ENCODE measurements around the gene RGS11. TPM values are rescaled to one million over a fixed set of nuclear protein-coding genes. Genes with fewer than 3 reads are reported as not detected.
A peak's percentile ranks its signal among the peaks of the same experiment; 100 is the strongest.

The RGS11 gene
- total RNA-seq, 1 donor from 2014 or later = 32.6 TPM

DNA sequence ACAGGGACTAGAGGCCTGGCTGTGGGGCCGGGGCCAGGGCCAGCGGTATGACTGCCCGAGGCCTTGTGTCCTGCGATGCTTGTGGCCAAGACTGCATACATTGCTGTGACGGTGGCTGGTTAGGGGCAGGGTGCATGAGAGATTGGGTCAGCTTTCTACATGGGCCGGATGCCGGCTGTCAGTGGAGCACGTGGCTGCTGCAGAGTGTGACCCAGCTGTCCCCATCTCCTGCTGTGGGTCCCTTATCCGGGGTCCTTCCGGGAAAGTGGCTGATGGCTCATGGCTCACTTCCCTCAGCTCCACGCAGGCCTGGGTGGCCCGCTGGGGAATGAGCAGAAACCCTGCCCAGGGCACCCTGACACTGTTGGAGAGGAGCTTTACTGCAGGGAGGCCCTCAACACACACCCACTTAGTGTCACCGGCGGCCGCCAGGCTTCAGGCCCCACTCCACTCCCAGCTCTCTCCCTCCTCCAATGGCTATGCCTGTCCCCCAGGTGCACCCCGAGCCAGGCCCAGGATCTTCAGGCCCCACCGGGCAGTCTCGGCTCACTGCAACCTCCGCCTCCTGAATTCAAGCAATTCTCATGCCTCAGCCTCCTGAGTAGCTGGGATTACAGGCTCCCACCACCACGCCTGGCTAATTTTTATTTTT is 808 bp upstream of the RGS11 start:
- no peak for TF ChIP-seq CTCF (IDR thresholded peaks at IDR 0.05)
- Histone ChIP-seq H3K27me3 (peaks cover 11% of the 10 kb centered on the region), H3K27ac (no peak overlapping the region), H3K9me3 (no peaks in the 10 kb centered on the region), H3K4me3 (peak overlapping the region; percentile 57 to 82), H3K4me1 (peaks cover 10 to 11% of the 10 kb centered on the region in 2 donors), H3K36me3 (no peaks in the 10 kb centered on the region)
- no peak for DNase-seq (ENCODE audit: low spot score in 2 of 2)
- intact Hi-C loops (cut with DNase I) = no loop called here

DNA sequence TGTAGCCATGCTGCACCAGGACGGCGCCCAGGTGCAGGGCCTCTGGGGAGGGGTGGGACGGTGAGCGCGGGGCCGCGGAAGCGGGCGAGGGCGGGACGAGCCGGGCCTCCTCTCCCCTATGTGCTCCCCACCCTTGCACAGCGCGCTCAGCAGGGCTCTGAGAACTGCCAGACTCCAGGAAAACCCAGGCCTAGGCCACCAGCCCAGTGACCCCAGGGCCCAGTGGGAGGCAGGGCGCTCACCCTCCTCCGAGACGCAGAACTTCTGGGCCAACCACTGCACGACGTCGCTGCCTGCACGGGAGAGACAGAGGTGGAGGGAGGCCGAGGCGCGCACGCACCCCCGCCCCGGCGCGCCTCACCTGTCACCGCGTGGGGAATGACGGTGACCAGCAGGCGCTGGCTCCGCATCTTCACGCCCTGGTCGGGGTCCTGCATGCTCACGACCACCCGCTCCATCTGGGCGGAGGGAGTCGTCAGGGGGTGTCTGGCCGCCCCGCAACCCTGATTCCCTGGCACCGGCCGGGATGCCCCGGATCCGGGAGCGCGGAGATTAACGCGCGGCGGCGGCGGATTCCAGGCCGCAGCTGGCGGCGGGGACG is 603 bp downstream of the RGS11 start:
- Histone ChIP-seq H3K4me1 (peaks cover 4 to 7% of the 10 kb centered on the region in 2 donors), H3K9me3 (no peaks in the 10 kb centered on the region), H3K4me3 (peak overlapping the region; percentile 57 to 82), H3K27ac (no peak overlapping the region), H3K27me3 (peaks cover 3% of the 10 kb centered on the region), H3K36me3 (no peaks in the 10 kb centered on the region)
- no peak for TF ChIP-seq CTCF (IDR thresholded peaks at IDR 0.05)
- intact Hi-C loops (cut with DNase I) = no loop called here
- no peak for DNase-seq (ENCODE audit: low spot score in 2 of 2)

DNA sequence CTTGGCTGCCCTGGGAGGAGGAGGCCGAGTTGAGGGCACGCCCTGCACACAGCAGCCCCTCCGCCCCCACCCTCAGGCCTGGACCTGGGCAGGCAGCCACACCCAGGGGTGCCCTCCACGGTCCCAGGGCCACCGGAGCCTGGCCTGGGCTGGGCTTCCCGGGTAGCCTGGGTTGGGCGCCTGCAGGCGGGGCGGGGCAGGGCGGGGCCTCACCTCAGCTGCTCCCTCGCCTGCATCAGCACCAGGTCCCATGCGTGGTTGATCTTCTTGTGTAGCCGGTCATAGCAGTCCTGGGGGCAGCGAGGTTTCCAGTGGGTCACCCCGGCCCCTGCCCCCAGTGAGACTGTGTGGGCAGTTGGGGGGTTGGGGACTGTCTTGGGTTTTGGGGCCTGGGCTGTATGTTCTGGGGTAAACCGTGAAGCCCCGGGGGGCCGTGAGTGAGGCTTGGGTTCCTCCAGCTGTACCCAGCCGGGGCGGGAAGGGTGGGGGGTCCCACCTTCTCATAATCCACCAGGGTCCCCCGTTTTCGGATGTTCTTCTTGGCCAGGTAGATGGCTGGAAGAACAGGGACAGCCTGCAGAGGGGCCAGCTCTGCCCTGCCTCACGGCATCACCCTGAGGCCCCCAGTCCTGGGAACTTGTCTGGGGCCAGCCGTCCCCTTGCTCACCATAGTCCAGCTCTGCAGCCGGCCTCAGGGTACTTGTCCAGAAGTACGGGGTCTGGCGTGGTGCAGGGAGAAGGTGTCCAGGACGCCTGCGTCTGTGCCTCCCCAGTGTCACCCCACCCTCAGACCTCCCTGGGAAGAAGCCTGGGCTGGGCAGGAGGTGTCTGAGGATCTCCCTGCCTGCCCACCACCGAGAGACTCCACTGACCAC is 2.0 kb downstream of the RGS11 start:
- intact Hi-C loops (cut with DNase I) = no loop called here
- Histone ChIP-seq H3K4me3 (no peak overlapping the region), H3K27ac (no peak overlapping the region), H3K36me3 (no peaks in the 10 kb centered on the region), H3K4me1 (peaks cover 4 to 7% of the 10 kb centered on the region in 2 donors), H3K27me3 (no peaks in the 10 kb centered on the region), H3K9me3 (no peaks in the 10 kb centered on the region)
- DNase-seq (ENCODE audit: low spot score in 2 of 2) = no peak
- no peak for TF ChIP-seq CTCF (IDR thresholded peaks at IDR 0.05)

DNA sequence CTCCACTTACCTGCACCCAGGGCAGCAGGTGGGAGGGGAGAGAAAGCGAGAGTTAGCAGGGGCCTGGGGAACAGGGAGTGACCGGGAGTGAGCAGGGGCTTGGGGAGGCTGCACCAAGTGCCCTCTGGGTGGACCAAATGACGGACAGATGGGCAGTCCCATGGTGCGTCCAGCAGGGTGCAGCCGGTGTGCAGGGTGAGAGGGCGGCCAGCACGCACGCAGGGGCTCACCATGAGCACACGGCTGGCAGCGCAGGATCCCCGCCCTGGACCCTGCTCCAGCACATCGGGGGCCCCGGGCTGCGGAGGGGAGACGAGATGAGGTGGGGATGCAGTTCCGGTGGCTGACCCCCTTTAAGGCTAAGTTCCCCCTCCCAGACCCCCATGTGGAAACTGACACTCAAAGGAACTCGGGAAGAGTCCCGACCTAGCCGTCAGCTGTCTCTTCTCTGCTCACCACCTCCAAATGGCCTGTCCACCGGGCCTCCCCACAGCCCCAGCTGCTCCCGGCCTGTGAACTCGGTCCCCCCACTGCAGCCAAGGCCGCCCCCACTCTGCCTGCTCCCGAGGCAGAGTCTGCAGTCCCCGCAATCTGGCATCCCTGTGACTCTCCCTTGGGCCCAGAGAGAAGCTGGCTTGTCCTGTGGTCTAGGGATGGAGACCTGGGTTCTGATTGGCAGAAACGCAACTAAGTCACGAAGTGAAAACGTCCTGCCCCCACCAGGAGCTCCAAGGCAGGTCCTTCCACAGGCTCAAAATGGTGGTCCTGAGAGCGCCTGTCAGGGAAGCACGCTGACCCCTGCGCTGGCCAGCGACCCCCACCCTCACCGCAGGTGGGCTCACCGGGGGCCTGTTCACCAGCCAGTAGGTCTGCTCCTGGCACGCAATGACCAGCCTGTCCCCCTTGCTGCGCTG is 2.9 kb downstream of the RGS11 start:
- H3K27ac ChIP-seq = no peak overlapping the region
- no peaks in the 10 kb centered on the region for H3K36me3 ChIP-seq
- peaks cover 4 to 7% of the 10 kb centered on the region in 2 donors for H3K4me1 ChIP-seq
- intact Hi-C loops (cut with DNase I) = no loop called here
- no peak overlapping the region for H3K4me3 ChIP-seq
- H3K27me3 ChIP-seq = no peaks in the 10 kb centered on the region
- H3K9me3 ChIP-seq = no peaks in the 10 kb centered on the region
- TF ChIP-seq CTCF (IDR thresholded peaks at IDR 0.05) = no peak
- no peak for DNase-seq (ENCODE audit: low spot score in 2 of 2)
